SW 1271 (cell line): ENCODE results near the gene ALCAM.

ENCODE experiments used
- DNase-seq, 2 experiments: peaks; one replicate each; lab custom pipeline; 2025; lab: John Stamatoyannopoulos, UW

The ALCAM gene

DNA sequence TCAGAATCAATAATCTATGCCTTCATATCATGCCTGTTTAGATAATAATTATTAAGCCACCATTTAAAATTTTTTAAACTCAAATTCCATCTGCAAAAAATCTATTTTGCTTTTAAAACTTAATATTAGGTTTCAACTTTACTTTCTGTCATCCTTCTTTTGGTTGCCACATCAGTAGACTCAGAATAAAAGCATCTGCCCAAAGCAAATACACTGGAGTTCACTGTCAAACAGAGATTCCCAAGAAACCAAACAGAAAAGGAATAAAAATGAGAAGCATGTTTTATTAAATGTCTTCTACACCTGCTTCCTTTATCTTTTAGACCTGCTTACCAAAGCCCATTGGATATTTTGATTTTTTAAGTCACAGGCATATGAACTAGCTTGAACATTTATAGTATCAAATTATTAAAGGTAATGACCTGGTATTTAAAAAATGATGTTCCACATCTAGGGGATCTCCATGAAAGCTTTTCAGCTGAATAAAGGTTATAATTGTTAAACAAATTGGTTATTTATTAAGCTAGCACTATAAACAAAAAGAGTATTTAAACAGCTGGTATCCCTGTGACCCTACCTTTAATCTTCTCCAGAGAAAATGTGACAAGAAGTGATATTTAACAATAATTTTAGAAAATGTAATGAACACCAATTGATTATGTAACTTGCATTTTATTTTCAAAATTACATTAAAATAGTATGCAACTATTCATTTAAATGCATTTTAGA lies 62.5 kb downstream of the ALCAM start:
- no peak for DNase-seq

- DNase-seq, result no peak
These were observed 63.7 kb downstream of the ALCAM start for GRCh38 chr3:105430455-105430854.

GRCh38 chr3:105431200-105431599 lies 64.5 kb downstream of the ALCAM start:
- DNase-seq, result no peak

- no peak for DNase-seq
These were observed 68.6 kb downstream of the ALCAM start for GRCh38 chr3:105435277-105435676.

- DNase-seq, result no peak
These were observed 70.0 kb downstream of the ALCAM start for GRCh38 chr3:105436687-105437086.

- no peak for DNase-seq
These were observed 73.4 kb downstream of the ALCAM start for GRCh38 chr3:105440113-105440512.

- DNase-seq, result no peak
These were observed 78.0 kb downstream of the ALCAM start for GRCh38 chr3:105444725-105445124.

GRCh38 chr3:105448338-105448982 lies 81.8 kb downstream of the ALCAM start:
- DNase-seq, result no peak

- DNase-seq, result no peak
These were observed 82.7 kb downstream of the ALCAM start for GRCh38 chr3:105449414-105449813.

- no peak for DNase-seq
These were observed 89.3 kb downstream of the ALCAM start for GRCh38 chr3:105456017-105456416.

GRCh38 chr3:105458518-105459215 lies 92.0 kb downstream of the ALCAM start:
- no peak for DNase-seq

DNA sequence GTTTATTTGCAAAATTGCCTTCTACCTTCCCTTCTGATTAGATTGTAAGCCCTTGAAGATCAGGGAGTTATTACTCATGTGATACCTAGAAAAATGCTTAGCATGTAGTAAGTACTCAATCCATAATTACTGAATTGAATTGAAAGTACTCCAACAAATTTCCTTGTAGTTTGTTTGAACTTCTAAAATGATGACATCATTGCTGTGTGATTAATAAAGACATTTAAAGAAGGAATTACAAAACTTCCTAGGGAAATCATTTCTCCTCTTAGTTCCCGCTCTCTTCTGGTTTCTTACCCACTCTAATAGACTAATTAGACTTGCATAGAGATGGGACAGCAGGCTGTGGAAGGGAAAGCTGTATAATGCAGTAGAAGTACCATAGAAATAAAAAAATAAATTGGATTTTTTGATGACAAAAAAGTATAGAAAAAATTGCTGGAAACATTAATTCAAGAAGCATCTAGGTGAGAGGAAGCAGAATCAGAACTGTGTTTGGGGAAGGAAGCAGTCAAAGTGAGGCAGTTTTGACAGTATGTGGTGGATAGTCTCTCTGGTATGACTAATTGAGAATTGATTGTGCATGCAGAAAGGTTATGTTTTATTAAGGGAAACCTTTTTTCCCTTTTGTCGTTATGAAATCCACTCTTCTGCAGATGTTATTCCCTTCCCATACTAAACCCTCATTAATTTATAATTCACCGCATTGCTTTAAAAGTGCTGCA lies 93.0 kb downstream of the ALCAM start:
- no peak for DNase-seq

GRCh38 chr3:105463620-105464019 lies 96.9 kb downstream of the ALCAM start:
- no peak for DNase-seq

GRCh38 chr3:105465251-105465853 lies 98.6 kb downstream of the ALCAM start:
- no peak for DNase-seq

- DNase-seq, result no peak
These were observed 99.4 kb downstream of the ALCAM start for GRCh38 chr3:105466072-105466471.

GRCh38 chr3:105466495-105467404 lies 100.0 kb downstream of the ALCAM start:
- no peak for DNase-seq

DNA sequence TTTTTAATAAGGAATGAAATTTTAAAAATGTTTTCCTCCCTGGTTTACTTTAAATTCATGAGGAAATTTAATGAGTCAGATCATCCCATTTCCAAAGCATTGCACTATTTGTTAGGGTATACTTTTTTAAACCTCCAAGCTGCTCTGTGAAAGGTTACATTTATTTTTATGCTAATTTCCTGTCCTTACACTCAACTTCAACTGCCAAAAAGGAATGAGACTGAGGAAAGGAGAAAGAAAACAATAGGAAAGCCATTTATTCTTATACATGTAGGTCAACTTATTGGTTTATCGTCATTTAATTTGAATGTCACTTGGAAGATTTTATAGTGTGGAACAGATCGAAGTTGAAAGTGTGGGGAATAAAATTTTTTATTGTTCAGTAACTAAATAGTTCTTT lies 104.1 kb downstream of the ALCAM start:
- no peak for DNase-seq

- no peak for DNase-seq
These were observed 107.0 kb downstream of the ALCAM start for GRCh38 chr3:105473521-105474223.

GRCh38 chr3:105480768-105481167 lies 114.1 kb downstream of the ALCAM start:
- no peak for DNase-seq

GRCh38 chr3:105483476-105483875 lies 116.8 kb downstream of the ALCAM start:
- no peak for DNase-seq
